CD4-positive, CD25-positive, alpha-beta regulatory T cell (primary cell): ENCODE results near the gene GLT8D1. TPM values are rescaled to one million over a fixed set of nuclear protein-coding genes. Genes with fewer than 3 reads are reported as not detected.

ENCODE experiments used
- ATAC-seq, 2 donors: fragments of 150-1000 bp; cut with Tn5 transposase; one replicate each; pipeline ENCODE4 v1.10.0; 2021; ENCODE audit warnings: low read depth in 2 of 2, moderate number of reproducible peaks in 2 of 2, moderate library complexity in 1 of 2
- DNase-seq, 3 donors: peaks; one replicate each; pipeline versions ENCODE4 v3.0.0 to v3.0.0-alpha.2; 2012 to 2022; ENCODE audit warnings: mixed read lengths in 1 of 3
- H3K27ac ChIP-seq: one replicate; pipeline ENCODE4 v1.7.0; 2013; ENCODE audit warnings: mild to moderate bottlenecking, low read length; ENCODE audit not compliant: insufficient read depth, poor library complexity, severe bottlenecking
- H3K27me3 ChIP-seq: one replicate; pipeline ENCODE4 v1.7.0; 2013; ENCODE audit warnings: low read length; ENCODE audit not compliant: control insufficient read depth, insufficient read depth
- H3K36me3 ChIP-seq: one replicate; pipeline ENCODE4 v1.7.0; 2013; ENCODE audit warnings: mild to moderate bottlenecking, low read length, moderate library complexity; ENCODE audit not compliant: control insufficient read depth, insufficient read depth
- H3K4me1 ChIP-seq: 2 replicates; pipeline ENCODE4 v1.7.0; 2013; ENCODE audit warnings: mild to moderate bottlenecking, low read length; ENCODE audit not compliant: insufficient read depth, control insufficient read depth, poor library complexity, severe bottlenecking
- H3K4me3 ChIP-seq: one replicate; pipeline ENCODE4 v1.7.0; 2013; ENCODE audit warnings: low read depth, mild to moderate bottlenecking, low read length, moderate library complexity
- H3K9me3 ChIP-seq, 2 experiments: 1 replicate in 1 of 2; 2 replicates in 1 of 2; pipeline ENCODE4 v1.7.0; 2013; ENCODE audit warnings: low read length in 2 of 2, mild to moderate bottlenecking in 1 of 2, moderate library complexity in 1 of 2; ENCODE audit not compliant: control insufficient read depth in 2 of 2
- H3K27ac Mint-ChIP-seq, 3 donors: one replicate each; pipeline ENCODE4 v1.8.0; 2020 to 2022; ENCODE audit warnings: mild to moderate bottlenecking in 3 of 3, mixed read lengths in 3 of 3, moderate library complexity in 2 of 3
- H3K27me3 Mint-ChIP-seq: one replicate; pipeline ENCODE4 v1.8.0; 2022; ENCODE audit warnings: mild to moderate bottlenecking, mixed read lengths
- H3K36me3 Mint-ChIP-seq: one replicate; pipeline ENCODE4 v1.8.0; 2020; ENCODE audit warnings: mixed read lengths
- H3K4me1 Mint-ChIP-seq, 4 donors: one replicate each; pipeline ENCODE4 v1.8.0; 2020 to 2022; ENCODE audit warnings: mixed read lengths in 4 of 4, mild to moderate bottlenecking in 1 of 4
- H3K4me3 Mint-ChIP-seq, 4 donors: one replicate each; pipeline ENCODE4 v1.8.0; 2020 to 2022; ENCODE audit warnings: mild to moderate bottlenecking in 4 of 4, mixed read lengths in 4 of 4, moderate library complexity in 3 of 4
- H3K9me3 Mint-ChIP-seq, 7 donors: one replicate each; pipeline ENCODE4 v1.8.0; 2020 to 2022; ENCODE audit warnings: mixed read lengths in 7 of 7, mild to moderate bottlenecking in 3 of 7, moderate library complexity in 2 of 7
- polyA plus RNA-seq, 4 donors: library from polyadenylated mRNA; unstranded; fragments of 300-500 nt; fragmentation: Illumina TruSeq; gene quantifications; one replicate each; pipeline ENCODE4 v1.2.3, GENCODE V29; 2021
- total RNA-seq: library from RNA; stranded (reverse); gene quantifications from one replicate; pipeline ENCODE4 v1.2.3, GENCODE V29; 2022

GLT8D1 gene
- total and polyA plus RNA-seq, 5 donors from 2014 or later, result 26.6 to 73.4 (median 62.8) TPM

- peaks cover 28% of the 10 kb centered on the region for H3K4me1 ChIP-seq
- Mint-ChIP-seq H3K36me3 (peaks cover 28% of the 10 kb centered on the region), H3K27ac (peak overlapping the region in 2 of 3 donors; percentile 41 to 94), H3K9me3 (no peaks in the 10 kb centered on the region), H3K4me1 (peaks cover 25 to 79% (median 50%) of the 10 kb centered on the region in 4 donors), H3K27me3 (no peaks in the 10 kb centered on the region), H3K4me3 (peak overlapping the region; percentile 92 to 97 (median 93))
- DNase-seq (no peak), ATAC-seq (no peak)
- peak overlapping the region; percentile 90 for H3K4me3 ChIP-seq
- peaks cover 27% of the 10 kb centered on the region for H3K36me3 ChIP-seq
- H3K27ac ChIP-seq, result peak overlapping the region; percentile 91
- H3K27me3 ChIP-seq, result no peaks in the 10 kb centered on the region
- no peaks in the 10 kb centered on the region for H3K9me3 ChIP-seq
Observed at GRCh38 chr3:52684184-52684583, 21.4 kb downstream of the GLT8D1 start.

DNA sequence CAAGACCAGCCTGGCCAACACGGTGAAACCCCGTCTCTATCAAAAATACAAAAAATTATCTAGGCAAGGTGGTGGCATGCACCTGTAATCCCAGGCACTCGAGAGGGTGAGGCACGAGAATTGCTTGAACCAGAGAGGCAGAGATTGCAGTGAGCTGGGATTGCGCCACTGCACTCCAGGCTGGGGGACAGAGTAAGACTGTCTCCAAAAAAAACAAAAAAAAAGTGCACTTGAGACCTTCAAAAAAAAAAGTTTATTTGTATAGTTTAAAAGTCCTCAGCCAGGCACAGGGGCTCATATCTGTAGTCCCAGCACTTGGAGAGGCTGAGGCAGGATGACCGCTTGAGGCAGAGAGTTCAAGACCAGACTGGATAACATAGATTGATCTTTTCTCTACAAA, 22.0 kb downstream of the GLT8D1 start:
- Histone ChIP-seq H3K27ac (no peak overlapping the region), H3K27me3 (no peaks in the 10 kb centered on the region), H3K4me1 (peaks cover 28% of the 10 kb centered on the region), H3K36me3 (peaks cover 27% of the 10 kb centered on the region), H3K9me3 (no peaks in the 10 kb centered on the region), H3K4me3 (no peak overlapping the region)
- H3K36me3 Mint-ChIP-seq, result peaks cover 29% of the 10 kb centered on the region
- H3K27ac Mint-ChIP-seq, result peak overlapping the region; percentile 41 to 83 (median 75)
- DNase-seq, result no peak
- H3K4me1 Mint-ChIP-seq, result peaks cover 27 to 80% (median 51%) of the 10 kb centered on the region in 4 donors
- no peaks in the 10 kb centered on the region for H3K9me3 Mint-ChIP-seq
- H3K4me3 Mint-ChIP-seq, result peak overlapping the region; percentile 12 to 94 (median 60)
- H3K27me3 Mint-ChIP-seq, result no peaks in the 10 kb centered on the region
- ATAC-seq, result no peak

DNA sequence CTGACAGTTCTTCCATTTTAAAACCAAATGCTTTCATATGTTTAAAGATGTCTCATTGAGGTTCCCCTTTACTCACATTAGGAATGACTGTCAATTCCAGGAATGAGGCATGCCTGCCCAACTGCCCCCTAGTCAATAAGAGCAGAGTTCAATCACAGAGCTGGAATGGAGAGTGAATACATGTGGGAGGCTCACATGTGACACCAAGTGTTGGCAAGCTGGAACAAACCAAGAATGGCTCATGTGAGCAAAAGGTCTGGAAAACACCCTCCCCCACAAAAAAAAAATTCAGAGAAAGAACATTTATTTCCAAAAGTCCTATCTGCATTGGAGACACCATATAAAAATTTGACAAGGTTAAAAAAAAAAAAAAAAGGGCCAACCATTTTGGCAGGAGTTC, 23.6 kb downstream of the GLT8D1 start:
- H3K4me3 ChIP-seq, result no peak overlapping the region
- H3K27ac ChIP-seq, result no peak overlapping the region
- no peaks in the 10 kb centered on the region for H3K27me3 ChIP-seq
- H3K27me3 Mint-ChIP-seq, result no peaks in the 10 kb centered on the region
- peak overlapping the region in 2 of 3 donors; percentile 26 to 81 for H3K27ac Mint-ChIP-seq
- H3K4me3 Mint-ChIP-seq, result peak overlapping the region in 2 of 4 donors; percentile 23 to 68
- H3K9me3 ChIP-seq, result no peaks in the 10 kb centered on the region
- DNase-seq (no peak), ATAC-seq (no peak)
- peaks cover 31% of the 10 kb centered on the region for H3K36me3 Mint-ChIP-seq
- peaks cover 24% of the 10 kb centered on the region for H3K36me3 ChIP-seq
- H3K9me3 Mint-ChIP-seq, result no peaks in the 10 kb centered on the region
- H3K4me1 Mint-ChIP-seq, result peaks cover 27 to 69% (median 48%) of the 10 kb centered on the region in 4 donors
- peaks cover 28% of the 10 kb centered on the region for H3K4me1 ChIP-seq

- Histone ChIP-seq H3K4me3 (no peak overlapping the region), H3K4me1 (peaks cover 23% of the 10 kb centered on the region), H3K27me3 (no peaks in the 10 kb centered on the region), H3K36me3 (peaks cover 28% of the 10 kb centered on the region), H3K9me3 (no peaks in the 10 kb centered on the region), H3K27ac (no peak overlapping the region)
- H3K36me3 Mint-ChIP-seq, result peaks cover 35% of the 10 kb centered on the region
- peak overlapping the region in 2 of 4 donors; percentile 68 to 69 for H3K4me3 Mint-ChIP-seq
- ATAC-seq, result no peak
- peaks cover 27 to 65% (median 45%) of the 10 kb centered on the region in 4 donors for H3K4me1 Mint-ChIP-seq
- no peaks in the 10 kb centered on the region for H3K9me3 Mint-ChIP-seq
- DNase-seq, result no peak
- H3K27me3 Mint-ChIP-seq, result no peaks in the 10 kb centered on the region
- peak overlapping the region; percentile 26 to 81 (median 33) for H3K27ac Mint-ChIP-seq
Observed at GRCh38 chr3:52681596-52681995, 24.0 kb downstream of the GLT8D1 start.

DNA sequence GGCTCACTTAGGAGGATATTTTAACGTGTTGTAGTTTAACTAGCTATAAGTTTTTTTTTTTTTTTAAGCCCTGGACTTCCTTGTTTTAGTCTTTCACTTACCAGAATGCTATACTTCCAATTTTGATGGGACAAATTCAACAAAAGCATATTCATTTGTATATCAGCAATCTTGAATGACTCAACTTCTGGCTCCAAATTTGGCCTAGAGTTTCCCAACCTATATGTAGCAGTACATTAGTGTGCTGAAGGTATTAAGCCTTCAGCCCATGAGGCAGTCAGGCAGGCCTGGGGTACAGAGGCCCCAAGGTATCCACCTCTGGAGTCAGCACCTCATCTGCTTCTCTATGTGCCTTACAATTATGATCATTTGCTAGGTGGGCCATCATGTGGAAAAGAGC, 25.8 kb downstream of the GLT8D1 start:
- Histone ChIP-seq H3K27me3 (no peaks in the 10 kb centered on the region), H3K27ac (no peak overlapping the region), H3K9me3 (no peaks in the 10 kb centered on the region), H3K4me1 (peaks cover 15% of the 10 kb centered on the region), H3K36me3 (peaks cover 39% of the 10 kb centered on the region), H3K4me3 (no peak overlapping the region)
- Mint-ChIP-seq H3K27ac (peak overlapping the region in 2 of 3 donors; percentile 32 to 71), H3K9me3 (no peaks in the 10 kb centered on the region), H3K4me3 (no peak overlapping the region), H3K4me1 (peaks cover 22 to 59% (median 46%) of the 10 kb centered on the region in 4 donors), H3K27me3 (no peaks in the 10 kb centered on the region), H3K36me3 (peaks cover 43% of the 10 kb centered on the region)
- DNase-seq, result no peak
- ATAC-seq, result no peak

GRCh38 chr3:52679199-52679538, 26.4 kb downstream of the GLT8D1 start:
- ATAC-seq (no peak), DNase-seq (no peak)
- Mint-ChIP-seq H3K36me3 (peaks cover 45% of the 10 kb centered on the region), H3K27ac (peak overlapping the region in 2 of 3 donors; percentile 9 to 85), H3K27me3 (no peaks in the 10 kb centered on the region), H3K4me3 (no peak overlapping the region), H3K4me1 (peaks cover 18 to 54% (median 42%) of the 10 kb centered on the region in 4 donors), H3K9me3 (no peaks in the 10 kb centered on the region)
- Histone ChIP-seq H3K36me3 (peaks cover 41% of the 10 kb centered on the region), H3K27ac (no peak overlapping the region), H3K27me3 (no peaks in the 10 kb centered on the region), H3K4me1 (peaks cover 8% of the 10 kb centered on the region), H3K9me3 (no peaks in the 10 kb centered on the region), H3K4me3 (no peak overlapping the region)

DNA sequence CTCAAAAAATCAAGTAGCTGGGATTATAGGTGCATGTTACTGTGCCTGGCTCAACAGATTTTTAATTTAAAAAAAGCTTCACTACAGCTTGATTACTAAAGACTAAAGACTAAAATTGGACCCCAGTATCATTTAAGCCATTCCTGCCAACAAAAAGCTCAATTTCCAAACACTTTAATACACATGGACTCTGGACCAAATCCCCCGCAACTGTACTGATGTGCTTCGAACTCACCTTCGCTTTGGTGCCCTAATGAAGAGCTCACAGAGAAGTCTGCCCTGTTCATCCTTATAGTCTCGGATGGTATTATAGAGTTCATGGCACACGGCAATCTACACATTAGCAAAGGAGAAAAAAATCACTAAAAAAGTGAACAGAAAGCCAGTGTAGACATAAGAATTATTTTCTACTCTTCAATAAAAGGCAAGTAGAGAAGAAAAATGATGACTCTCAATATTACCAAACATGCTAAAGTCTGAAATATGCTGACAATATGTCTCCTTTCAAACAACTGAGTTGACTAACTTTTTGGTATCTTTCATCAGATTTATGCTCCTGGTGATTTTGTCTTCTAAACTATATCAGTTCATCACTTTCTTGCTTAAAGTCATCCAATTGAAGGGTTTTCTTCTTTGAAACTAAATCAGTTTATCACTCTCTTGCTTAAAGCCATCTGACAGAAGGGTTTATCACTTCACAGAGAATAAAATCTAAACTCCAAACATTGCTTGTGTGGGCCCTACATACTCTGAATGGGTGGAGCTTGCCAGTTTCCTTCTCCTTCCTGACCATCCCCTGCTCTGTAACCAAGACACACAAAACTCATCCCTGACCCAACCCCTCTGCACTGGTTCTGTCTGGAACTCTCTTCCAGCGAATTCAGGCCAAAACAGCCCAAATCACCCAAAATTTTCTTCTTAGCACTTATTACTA, 27.1 kb downstream of the GLT8D1 start:
- H3K9me3 ChIP-seq, result no peaks in the 10 kb centered on the region
- Mint-ChIP-seq H3K27ac (peak overlapping the region in 2 of 3 donors; percentile 12 to 85), H3K27me3 (no peaks in the 10 kb centered on the region), H3K36me3 (peaks cover 45% of the 10 kb centered on the region), H3K9me3 (no peaks in the 10 kb centered on the region), H3K4me1 (peaks cover 18 to 48% (median 40%) of the 10 kb centered on the region in 4 donors), H3K4me3 (no peak overlapping the region)
- no peak overlapping the region for H3K27ac ChIP-seq
- peaks cover 2% of the 10 kb centered on the region for H3K4me1 ChIP-seq
- peaks cover 43% of the 10 kb centered on the region for H3K36me3 ChIP-seq
- no peak overlapping the region for H3K4me3 ChIP-seq
- no peaks in the 10 kb centered on the region for H3K27me3 ChIP-seq
- ATAC-seq, result no peak
- no peak for DNase-seq
